ENCODE data around the gene PSD4. TPM values are rescaled to one million over a fixed set of nuclear protein-coding genes. Genes with fewer than 3 reads are reported as not detected.

Gene PSD4
- total RNA-seq, 1 experiment from 2014 or later = 1.7 TPM

- no peaks in the 10 kb centered on the region for H3K36me3 ChIP-seq
- no peaks in the 10 kb centered on the region for H3K27me3 ChIP-seq (replicated peaks)
- no peak overlapping the region for H3K27ac ChIP-seq
- H3K9me3 ChIP-seq (replicated peaks) = no peaks in the 10 kb centered on the region
- DNase-seq (ENCODE audit: low read depth in 1 of 2, low spot score in 2 of 2) = no peak
- H3K4me1 ChIP-seq (replicated peaks) = peaks cover 50% of the 10 kb centered on the region
- H3K4me3 ChIP-seq = no peak overlapping the region
Measured at GRCh38 chr2:113208396-113208795, 34.6 kb downstream of the PSD4 start.

GRCh38 chr2:113209011-113209645, 35.4 kb downstream of the PSD4 start:
- Histone ChIP-seq H3K27ac (peak overlapping the region; percentile 5; the same call in 1 of the 2 replicates), H3K9me3 (replicated peaks) (no peaks in the 10 kb centered on the region), H3K27me3 (replicated peaks) (no peaks in the 10 kb centered on the region), H3K36me3 (no peaks in the 10 kb centered on the region), H3K4me1 (replicated peaks) (peaks cover 48% of the 10 kb centered on the region), H3K4me3 (no peak overlapping the region)
- peak; percentile 57 to 63 for DNase-seq (ENCODE audit: low read depth in 1 of 2, low spot score in 2 of 2)

GRCh38 chr2:113209646-113210171, 35.9 kb downstream of the PSD4 start:
- DNase-seq (ENCODE audit: low read depth in 1 of 2, low spot score in 2 of 2) = no peak
- no peaks in the 10 kb centered on the region for H3K36me3 ChIP-seq
- no peaks in the 10 kb centered on the region for H3K27me3 ChIP-seq (replicated peaks)
- no peaks in the 10 kb centered on the region for H3K9me3 ChIP-seq (replicated peaks)
- peak overlapping the region; percentile 5; the same call in 1 of the 2 replicates for H3K27ac ChIP-seq
- H3K4me3 ChIP-seq = no peak overlapping the region
- H3K4me1 ChIP-seq (replicated peaks) = peaks cover 46% of the 10 kb centered on the region

GRCh38 chr2:113211226-113212105, 37.7 kb downstream of the PSD4 start:
- peak; percentile 88 to 89 for DNase-seq (ENCODE audit: low read depth in 1 of 2, low spot score in 2 of 2)
- H3K27ac ChIP-seq = peak overlapping the region; percentile 79
- H3K36me3 ChIP-seq = no peaks in the 10 kb centered on the region
- H3K4me1 ChIP-seq (replicated peaks) = peaks cover 46% of the 10 kb centered on the region
- no peak overlapping the region for H3K4me3 ChIP-seq
- H3K9me3 ChIP-seq (replicated peaks) = no peaks in the 10 kb centered on the region
- H3K27me3 ChIP-seq (replicated peaks) = no peaks in the 10 kb centered on the region

- Histone ChIP-seq H3K36me3 (no peaks in the 10 kb centered on the region), H3K9me3 (replicated peaks) (no peaks in the 10 kb centered on the region), H3K4me3 (no peak overlapping the region), H3K4me1 (replicated peaks) (peaks cover 46% of the 10 kb centered on the region), H3K27me3 (replicated peaks) (no peaks in the 10 kb centered on the region), H3K27ac (peak overlapping the region; percentile 79)
- DNase-seq (ENCODE audit: low read depth in 1 of 2, low spot score in 2 of 2) = peak in 1 of 2 experiments; percentile 62
Measured at GRCh38 chr2:113212245-113213060, 38.7 kb downstream of the PSD4 start.

- Histone ChIP-seq H3K27me3 (replicated peaks) (no peaks in the 10 kb centered on the region), H3K27ac (no peak overlapping the region), H3K9me3 (replicated peaks) (no peaks in the 10 kb centered on the region), H3K4me3 (no peak overlapping the region), H3K36me3 (no peaks in the 10 kb centered on the region), H3K4me1 (replicated peaks) (peaks cover 47% of the 10 kb centered on the region)
- no peak for DNase-seq (ENCODE audit: low read depth in 1 of 2, low spot score in 2 of 2)
Measured at GRCh38 chr2:113213061-113213930, 39.5 kb downstream of the PSD4 start.

- Histone ChIP-seq H3K4me1 (replicated peaks) (peaks cover 39% of the 10 kb centered on the region), H3K4me3 (no peak overlapping the region), H3K9me3 (replicated peaks) (no peaks in the 10 kb centered on the region), H3K36me3 (no peaks in the 10 kb centered on the region), H3K27ac (no peak overlapping the region), H3K27me3 (replicated peaks) (no peaks in the 10 kb centered on the region)
- DNase-seq (ENCODE audit: low read depth in 1 of 2, low spot score in 2 of 2) = no peak
Measured at GRCh38 chr2:113214141-113214540, 40.4 kb downstream of the PSD4 start.

- Histone ChIP-seq H3K27me3 (replicated peaks) (no peaks in the 10 kb centered on the region), H3K27ac (no peak overlapping the region), H3K4me1 (replicated peaks) (peaks cover 31% of the 10 kb centered on the region), H3K4me3 (no peak overlapping the region), H3K9me3 (replicated peaks) (no peaks in the 10 kb centered on the region), H3K36me3 (no peaks in the 10 kb centered on the region)
- no peak for DNase-seq (ENCODE audit: low read depth in 1 of 2, low spot score in 2 of 2)
Measured at GRCh38 chr2:113215056-113215455, 41.3 kb downstream of the PSD4 start.

- Histone ChIP-seq H3K27ac (no peak overlapping the region), H3K36me3 (no peaks in the 10 kb centered on the region), H3K4me1 (replicated peaks) (peaks cover 18% of the 10 kb centered on the region), H3K9me3 (replicated peaks) (no peaks in the 10 kb centered on the region), H3K27me3 (replicated peaks) (no peaks in the 10 kb centered on the region), H3K4me3 (no peak overlapping the region)
- no peak for DNase-seq (ENCODE audit: low read depth in 1 of 2, low spot score in 2 of 2)
Measured at GRCh38 chr2:113216321-113216720, 42.5 kb downstream of the PSD4 start.

- Histone ChIP-seq H3K9me3 (replicated peaks) (no peaks in the 10 kb centered on the region), H3K4me1 (replicated peaks) (peaks cover 12% of the 10 kb centered on the region), H3K4me3 (no peak overlapping the region), H3K27ac (no peak overlapping the region), H3K27me3 (replicated peaks) (no peaks in the 10 kb centered on the region), H3K36me3 (no peaks in the 10 kb centered on the region)
- DNase-seq (ENCODE audit: low read depth in 1 of 2, low spot score in 2 of 2) = no peak
Measured at GRCh38 chr2:113216891-113217454, 43.2 kb downstream of the PSD4 start.

GRCh38 chr2:113217455-113218282, 43.9 kb downstream of the PSD4 start:
- no peak for DNase-seq (ENCODE audit: low read depth in 1 of 2, low spot score in 2 of 2)

More at GRCh38 chr2:113217455-113218282, 43.9 kb downstream of the PSD4 start:
- no peaks in the 10 kb centered on the region for H3K9me3 ChIP-seq (replicated peaks)
- H3K4me3 ChIP-seq = no peak overlapping the region
- peaks cover 6% of the 10 kb centered on the region for H3K4me1 ChIP-seq (replicated peaks)
- H3K27me3 ChIP-seq (replicated peaks) = no peaks in the 10 kb centered on the region
- H3K36me3 ChIP-seq = no peaks in the 10 kb centered on the region
- H3K27ac ChIP-seq = no peak overlapping the region

Measured in SJSA1 (cell line).